Left renal cortex interstitium (tissue), 4 donors: Measurements from ENCODE around the gene MEX3B. TPM values are rescaled to one million over a fixed set of nuclear protein-coding genes. Genes with fewer than 3 reads are reported as not detected.
"Not testable (repeated sequence)": the region's sequence is repeated elsewhere in the genome, so short reads cannot be mapped to it uniquely, and the experiment has no call there.

Experiments
- DNase-seq, 4 donors: peaks; one replicate each; pipeline ENCODE4 v3.0.0-alpha.2; 2013; ENCODE audit warnings: low read depth in 4 of 4, low spot score in 2 of 4, missing footprints in 1 of 4
- polyA plus RNA-seq, 4 donors: library from polyadenylated mRNA; unstranded; fragments of 120-200 nt; gene quantifications; one replicate each; pipeline ENCODE4 v1.2.1, GENCODE V29; 2013; ENCODE audit not compliant: insufficient read length in 4 of 4

MEX3B gene
- polyA plus RNA-seq, 4 donors = 11.7 to 22.5 (median 17.6) TPM

DNA sequence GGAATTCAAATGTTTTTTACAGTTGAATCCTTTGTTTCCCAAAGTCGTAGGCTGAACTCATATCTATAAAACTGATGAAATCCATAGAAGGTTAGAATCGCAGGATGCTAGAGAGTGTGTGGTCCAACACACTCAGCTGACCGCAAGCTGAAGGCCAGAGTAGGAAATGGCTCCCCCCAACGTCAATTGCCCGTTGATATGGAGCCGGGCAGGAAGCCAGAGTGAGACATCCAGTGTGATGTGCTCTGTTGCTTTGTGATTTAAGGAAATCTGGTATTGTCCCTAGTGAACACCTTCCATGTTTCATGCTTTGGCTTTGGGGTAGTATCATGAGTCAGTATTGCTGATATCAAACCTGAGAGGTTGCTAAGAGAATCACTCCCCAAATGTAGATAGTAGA lies 5.8 kb upstream of the MEX3B start:
- DNase-seq = no peak

GRCh38 chr15:82048811-82049210 lies 3.0 kb upstream of the MEX3B start:
- DNase-seq = no peak

- peak in 1 of 4 donors; percentile 73 for DNase-seq
These were observed 1.9 kb upstream of the MEX3B start for GRCh38 chr15:82047453-82048400.

- DNase-seq = peak; percentile 87 to 92 (median 88)
These were observed 1.0 kb upstream of the MEX3B start for GRCh38 chr15:82046666-82047452.

DNA sequence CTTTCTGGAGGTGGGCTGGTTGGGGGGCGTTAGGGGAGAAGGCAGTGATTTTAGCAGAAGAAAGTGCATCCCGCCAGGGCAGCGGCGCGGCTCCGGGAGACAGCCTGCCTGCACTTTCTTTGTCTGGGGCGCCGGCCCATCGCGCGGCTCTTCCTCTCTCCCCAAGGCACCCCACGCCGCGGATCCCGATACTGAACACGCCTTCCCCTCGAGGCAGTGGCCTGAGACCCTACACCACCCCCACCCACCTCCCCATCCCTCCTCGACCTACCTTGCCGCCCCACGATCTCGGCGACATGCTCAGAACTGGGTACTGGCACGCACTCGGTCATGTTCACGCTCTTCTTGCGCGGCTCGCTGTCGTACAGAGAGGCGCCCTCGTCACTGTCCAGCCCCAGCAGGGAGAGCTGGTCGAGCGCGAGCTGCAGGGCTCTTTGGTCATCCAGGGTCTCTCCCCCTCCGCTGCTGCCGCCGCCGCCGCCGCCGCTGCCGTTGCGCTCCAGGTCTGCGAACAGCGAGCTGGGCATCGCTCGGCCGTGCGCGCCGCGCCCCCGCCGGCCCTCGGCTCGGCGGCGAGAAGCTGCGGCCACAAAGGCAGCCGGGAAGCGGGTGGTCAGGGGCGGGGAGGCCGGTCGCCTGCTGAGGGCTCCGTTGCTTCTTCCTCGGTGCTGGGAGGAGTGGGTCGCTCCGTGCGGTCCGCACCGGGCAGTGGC lies 483 bp downstream of the MEX3B start:
- no peak for DNase-seq

- DNase-seq = peak in 2 of 4 donors; percentile 74 to 75
These were observed 1.2 kb downstream of the MEX3B start for GRCh38 chr15:82044373-82045178.

DNA sequence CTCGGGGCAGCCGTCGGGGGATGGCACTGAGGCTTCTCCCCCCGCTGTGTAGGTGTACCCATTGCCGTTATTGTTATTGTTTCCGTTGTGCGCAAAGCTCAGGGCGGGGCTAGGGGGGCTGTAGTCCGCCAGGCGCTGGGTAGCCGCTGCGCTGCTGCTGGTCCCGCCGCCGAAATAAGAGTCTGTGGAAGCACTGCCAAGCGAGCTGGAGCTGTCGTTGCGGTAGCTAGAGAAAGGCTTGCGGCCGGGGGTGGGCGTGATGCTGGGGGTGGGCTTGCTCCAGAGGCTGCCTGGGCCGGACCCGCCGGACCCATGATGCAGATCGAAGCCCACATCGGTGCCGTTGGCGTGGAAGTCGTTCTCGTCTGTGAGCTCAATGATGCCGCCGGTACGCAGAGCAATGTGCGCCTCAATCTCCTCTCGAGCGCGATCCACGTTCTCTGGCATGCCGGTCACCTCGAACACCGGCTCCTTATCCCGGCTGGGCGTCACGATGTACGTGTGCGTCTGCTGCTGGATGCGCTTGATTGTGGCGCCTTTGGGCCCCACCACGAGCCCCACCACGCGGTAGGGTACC lies 1.9 kb downstream of the MEX3B start:
- DNase-seq = no peak

DNA sequence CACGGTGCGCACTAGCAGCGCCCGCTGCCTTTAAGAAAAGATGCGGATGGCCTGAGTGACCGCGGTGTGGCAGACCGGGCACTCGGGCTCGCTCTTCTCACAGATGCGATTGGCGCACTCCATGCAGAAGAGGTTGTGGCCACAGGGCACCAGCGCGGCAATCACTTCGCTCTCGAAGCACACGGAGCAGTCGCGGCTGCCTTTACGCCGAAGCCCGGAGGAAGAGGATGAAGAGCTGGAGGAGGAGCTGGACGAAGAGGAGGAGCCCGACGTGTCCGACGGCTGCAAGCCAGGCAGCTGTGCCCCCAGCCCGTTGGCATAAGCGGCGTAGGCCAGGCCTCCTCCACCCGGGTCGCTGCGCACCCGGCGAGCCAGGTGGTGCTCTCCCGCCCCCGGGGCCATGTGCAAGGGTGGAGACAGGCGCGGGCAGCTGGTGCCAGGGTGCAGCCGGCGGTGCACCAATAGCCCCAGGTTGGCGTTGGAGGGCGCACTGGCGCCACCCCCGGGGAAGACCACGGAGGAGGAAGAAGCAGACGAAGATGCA lies 2.6 kb downstream of the MEX3B start:
- no peak for DNase-seq

DNA sequence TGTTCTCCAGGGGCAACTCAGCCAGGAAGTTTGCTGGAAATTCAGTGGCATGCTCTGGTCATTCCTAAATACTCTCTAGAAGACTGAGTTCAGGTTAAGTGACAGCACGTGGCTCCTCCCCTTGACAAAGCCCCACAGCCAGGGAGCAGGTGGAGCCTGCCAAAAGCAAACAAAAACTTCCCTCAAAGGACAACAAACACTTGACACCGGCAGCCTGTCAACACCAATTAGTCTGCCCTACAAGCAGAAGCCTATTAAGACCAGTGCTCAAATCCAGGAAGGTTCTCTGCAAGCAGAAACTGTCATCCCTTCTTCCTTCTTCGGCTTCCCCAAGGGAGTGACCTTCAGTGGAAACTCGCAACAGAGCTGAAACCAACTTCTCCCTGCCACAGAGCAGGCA lies 5.0 kb downstream of the MEX3B start:
- DNase-seq = no peak

DNA sequence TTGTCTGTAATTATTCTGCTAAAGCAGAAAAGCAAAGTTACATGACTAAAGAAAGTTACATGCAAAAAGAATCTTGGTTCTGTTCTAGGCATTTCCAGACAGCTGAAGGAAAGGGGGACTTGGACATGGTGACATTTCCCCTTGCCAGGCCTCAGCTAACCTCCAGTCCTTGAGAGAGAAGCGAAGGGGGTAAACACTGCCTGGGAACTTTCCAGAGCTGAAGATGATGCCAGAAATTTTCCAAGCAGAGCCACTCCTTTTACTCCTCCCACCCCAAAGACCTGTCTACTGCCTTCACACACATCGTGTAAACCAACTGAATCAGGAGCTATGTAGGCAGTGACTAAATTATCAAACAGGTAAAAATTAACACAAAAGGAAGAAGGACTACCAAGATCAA lies 5.4 kb downstream of the MEX3B start:
- no peak for DNase-seq

DNA sequence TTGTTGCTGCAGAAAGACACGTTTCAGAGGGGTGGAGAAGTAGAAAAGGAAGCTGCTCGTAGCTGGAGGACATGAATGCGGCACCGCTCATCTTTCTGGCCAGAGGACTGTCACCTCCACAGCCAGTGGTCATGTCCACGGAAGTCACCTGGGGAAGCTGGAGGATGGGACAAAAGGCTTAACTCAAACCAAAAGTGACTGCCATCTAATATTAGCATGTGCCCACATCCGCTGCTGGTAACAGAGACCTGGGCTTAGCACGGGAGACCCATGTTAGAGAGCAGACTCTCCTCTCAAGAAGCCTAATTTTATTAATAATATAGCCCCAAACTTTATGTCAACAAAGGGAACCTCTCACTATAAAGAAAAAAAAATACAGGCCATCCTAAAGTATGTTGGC lies 5.9 kb downstream of the MEX3B start:
- no peak for DNase-seq

DNA sequence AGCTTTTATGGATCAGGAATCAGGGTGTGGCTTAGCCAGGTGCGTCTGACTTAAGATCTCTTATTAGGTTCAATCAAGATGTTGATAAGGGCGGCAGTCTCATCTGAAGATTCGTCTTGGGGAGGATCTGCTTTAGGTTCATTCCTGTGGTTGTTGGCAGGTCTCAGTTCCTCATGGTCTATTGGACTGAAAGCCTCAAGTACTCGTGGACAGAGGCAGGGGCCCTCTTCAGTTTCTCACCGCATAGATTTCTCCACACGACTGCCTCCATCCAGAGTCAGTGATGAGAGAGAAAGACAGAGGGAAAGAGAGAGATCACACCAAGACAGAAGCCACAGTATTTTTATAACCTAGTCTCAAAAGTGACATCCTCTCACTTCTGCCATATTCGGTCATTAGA lies 9.4 kb downstream of the MEX3B start:
- no peak for DNase-seq

- DNase-seq = no peak
These were observed 13.9 kb downstream of the MEX3B start for GRCh38 chr15:82031871-82032270.

GRCh38 chr15:82030176-82030575 lies 15.6 kb downstream of the MEX3B start:
- DNase-seq = no peak

- not testable (repeated sequence) for DNase-seq
These were observed 17.7 kb downstream of the MEX3B start for GRCh38 chr15:82028163-82028562.

DNA sequence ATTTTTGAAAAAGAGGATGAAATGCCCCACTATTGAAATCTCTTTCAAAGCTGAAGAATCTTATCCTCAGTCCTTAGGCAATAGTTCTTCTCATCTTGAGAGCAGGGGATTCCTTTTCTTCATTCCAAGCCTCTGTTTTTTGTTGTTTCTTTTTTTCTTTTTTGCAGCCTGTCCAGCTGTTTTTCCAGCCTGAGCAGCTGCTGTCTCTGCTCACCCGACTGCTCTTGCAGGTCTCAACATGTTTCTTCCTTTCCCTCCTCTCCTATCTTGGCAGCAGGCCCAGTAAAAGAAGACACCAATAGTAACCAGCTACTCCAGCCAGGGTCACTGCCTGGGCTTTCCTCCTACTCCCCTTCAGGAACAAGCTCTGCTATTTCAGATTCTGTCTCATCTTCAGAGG lies 23.8 kb downstream of the MEX3B start:
- peak in 1 of 4 donors; percentile 36 for DNase-seq

DNA sequence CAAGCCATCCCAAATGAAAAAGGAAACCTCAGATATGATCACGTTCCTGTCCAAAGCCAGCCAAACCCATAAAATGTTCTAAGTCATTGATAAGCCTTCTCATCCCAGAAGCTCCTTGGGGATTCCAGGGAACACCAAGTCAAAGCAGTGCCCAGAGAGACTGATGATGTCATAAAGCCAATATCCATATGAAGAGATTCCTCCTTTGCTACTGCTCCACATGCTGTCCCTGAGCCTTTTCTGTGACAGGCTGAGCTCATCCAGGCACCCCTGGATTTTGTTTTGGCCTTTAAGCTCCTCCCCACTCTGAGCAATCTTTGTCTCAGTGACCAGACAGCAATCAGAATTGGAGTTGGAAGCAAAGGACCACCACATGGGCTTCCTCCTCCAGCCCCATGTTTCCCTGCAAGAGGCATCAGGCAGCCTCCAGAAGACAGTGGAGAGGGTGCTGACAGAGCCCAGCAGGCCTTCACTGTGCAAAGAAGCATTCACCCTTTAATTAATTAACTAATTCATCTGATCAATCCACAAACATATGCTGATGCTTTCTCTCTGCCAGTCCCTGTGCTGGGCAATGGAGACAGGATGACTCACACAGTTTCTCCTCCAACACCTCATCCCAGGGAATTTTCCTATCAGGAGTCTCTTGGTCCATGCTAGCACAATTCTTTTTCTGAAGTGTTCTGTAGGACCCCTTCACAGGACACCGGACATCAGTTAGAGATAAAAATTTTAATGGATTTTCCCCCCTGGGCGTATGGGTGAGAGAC lies 25.0 kb downstream of the MEX3B start:
- DNase-seq = no peak

GRCh38 chr15:82018201-82018600 lies 27.6 kb downstream of the MEX3B start:
- no peak for DNase-seq

GRCh38 chr15:82017656-82018055 lies 28.2 kb downstream of the MEX3B start:
- no peak for DNase-seq
